Stimulated activated CD4-positive, alpha-beta T cell treated with anti-CD3 and anti-CD28 coated beads, TNF-alpha, amount 100 ng/mL, for 4 hours (primary cell): ENCODE measurements around the gene NLGN3.

Experiments used
- DNase-seq, 3 experiments: peaks; one replicate each; pipeline ENCODE4 v3.0.0-alpha.2; 2020; ENCODE audit warnings: low read depth in 3 of 3

NLGN3 gene

DNA sequence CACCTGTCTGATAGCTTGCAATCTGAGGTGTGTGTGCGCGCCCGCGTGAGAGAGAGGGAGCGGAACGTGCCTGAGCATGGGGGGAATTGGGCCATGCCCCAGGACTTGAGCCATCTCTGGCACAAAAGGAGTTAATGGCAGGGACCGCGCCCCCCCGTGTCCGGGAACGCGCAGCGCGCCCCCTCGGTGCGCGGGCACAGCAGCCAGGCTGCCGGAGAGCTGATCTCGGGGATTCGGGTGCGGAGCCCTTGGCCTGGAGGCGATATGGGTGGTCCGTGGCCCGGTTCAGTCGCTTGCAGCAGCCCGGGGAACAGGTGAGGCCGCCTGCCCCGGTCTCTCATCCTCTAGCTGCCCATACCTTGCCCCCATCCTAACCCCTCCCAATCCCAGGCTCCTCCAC, at the start of gene NLGN3:
Gene NLGN3 (plus strand): TSS at position 191 of the 400 bp plus-strand sequence. CDS start 2,909 bp downstream, outside the sequence.
- no peak for DNase-seq

GRCh38 chrX:71095033-71095432, 49.6 kb upstream of the NLGN3 start:
- no peak for DNase-seq

DNA sequence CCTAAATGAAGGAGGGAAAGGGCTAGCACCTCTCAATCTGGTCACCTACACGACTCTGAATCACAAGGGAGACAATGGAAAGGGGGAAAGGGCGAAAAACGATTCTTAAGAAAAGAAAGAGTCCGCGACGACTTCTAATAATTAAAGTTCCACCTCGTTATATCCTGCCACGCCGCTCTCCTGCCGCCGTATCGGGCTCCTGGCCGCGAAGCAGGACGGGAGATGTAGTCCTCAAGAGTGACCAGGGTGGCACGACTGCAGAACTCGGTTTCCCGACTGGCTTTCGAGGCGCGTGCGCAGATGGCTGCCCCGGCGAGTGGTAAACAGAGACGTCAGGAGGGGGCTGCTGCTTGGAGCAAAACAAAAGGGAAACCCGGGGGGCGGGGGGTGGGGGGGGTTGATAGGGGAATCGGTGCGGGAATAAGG, 49.1 kb upstream of the NLGN3 start, which contains the start of gene FOXO4:
Gene FOXO4 (plus strand): TSS at position 297 of the 426 bp plus-strand sequence. CDS start 678 bp downstream, outside the sequence.
- DNase-seq: peak; percentile 62 to 78 (median 77)

DNA sequence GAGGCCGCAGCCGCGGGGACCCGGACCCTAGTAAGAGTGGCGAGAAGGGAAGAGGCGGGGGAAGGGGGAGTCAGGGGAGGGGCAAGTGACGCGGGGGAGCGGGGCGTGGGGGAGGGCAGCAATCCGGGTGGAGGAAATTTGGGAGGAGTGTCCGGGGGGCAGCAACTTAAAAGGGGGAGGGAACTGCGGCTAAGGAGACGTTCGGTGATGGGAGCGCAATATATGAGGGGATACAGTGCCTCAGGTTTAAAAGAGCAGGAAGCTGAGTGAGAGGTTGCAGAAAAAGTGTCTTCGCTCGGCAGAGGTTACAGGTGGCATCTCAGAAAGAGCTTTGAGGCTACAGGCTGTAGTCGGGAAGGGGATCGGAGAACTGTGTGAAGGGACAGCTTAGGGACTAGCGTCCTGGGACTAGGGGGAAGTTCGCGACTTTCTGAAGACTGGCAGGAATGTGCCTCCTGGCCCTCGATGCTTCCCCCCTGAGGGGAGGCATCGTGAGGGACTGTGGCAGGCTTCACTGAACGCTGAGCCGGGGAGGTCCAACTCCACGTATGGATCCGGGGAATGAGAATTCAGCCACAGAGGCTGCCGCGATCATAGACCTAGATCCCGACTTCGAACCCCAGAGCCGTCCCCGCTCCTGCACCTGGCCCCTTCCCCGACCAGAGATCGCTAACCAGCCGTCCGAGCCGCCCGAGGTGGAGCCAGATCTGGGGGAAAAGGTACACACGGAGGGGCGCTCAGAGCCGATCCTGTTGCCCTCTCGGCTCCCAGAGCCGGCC, 48.5 kb upstream of the NLGN3 start:
- DNase-seq: peak in 1 of 3 experiments; percentile 28

DNA sequence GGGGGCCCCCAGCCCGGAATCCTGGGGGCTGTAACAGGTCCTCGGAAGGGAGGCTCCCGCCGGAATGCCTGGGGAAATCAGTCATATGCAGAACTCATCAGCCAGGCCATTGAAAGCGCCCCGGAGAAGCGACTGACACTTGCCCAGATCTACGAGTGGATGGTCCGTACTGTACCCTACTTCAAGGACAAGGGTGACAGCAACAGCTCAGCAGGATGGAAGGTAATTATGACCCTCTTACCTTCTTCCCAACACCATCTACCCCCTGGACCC, 47.9 kb upstream of the NLGN3 start:
- DNase-seq: no peak

DNA sequence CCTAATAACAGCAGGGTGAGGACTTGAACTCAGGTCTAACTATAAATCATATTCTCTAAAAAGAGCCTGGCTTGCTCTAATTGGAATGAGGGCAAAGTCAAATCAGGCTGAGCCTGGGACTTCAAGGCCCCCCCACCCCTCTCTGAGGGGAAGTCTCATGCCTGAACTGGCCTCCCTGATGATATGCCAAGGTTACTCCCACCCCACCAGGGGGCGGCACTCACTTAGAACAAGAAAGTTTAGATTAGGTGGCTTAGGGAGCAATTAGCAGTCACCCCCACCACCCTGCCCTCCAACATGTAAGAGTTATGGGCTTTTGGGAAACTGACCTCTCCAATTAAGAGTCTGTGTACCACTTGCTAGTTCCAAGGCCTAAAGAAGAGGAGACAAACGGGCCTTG, 46.3 kb upstream of the NLGN3 start:
- peak; percentile 48 to 64 (median 54) for DNase-seq

DNA sequence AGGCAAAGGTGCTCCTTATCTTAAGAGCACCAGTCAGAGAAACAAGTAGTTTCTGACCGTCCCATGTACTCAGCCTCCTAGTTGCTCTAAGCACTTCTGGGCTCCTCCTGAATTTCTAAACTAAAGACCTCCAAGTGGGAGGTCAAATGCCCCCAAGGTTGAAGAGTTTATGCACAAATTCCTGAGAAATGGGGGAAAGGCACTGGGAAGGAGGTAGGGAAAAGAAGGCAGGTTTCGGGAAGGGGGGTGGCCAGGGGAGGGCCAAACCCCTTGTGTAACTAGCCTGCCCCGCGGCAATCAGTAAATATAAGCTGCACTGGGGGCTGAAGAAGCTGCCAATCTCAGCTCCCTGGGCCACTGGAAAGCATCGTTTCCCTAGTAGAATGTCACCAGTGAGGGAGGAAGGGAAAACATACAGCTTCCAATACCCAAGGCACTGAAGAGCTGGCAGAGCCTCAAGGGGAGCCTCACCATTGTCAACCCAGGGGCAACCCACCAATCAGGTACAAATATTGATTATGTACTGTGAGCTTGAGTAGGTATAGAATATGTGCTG, 45.6 kb upstream of the NLGN3 start:
- no peak for DNase-seq

DNA sequence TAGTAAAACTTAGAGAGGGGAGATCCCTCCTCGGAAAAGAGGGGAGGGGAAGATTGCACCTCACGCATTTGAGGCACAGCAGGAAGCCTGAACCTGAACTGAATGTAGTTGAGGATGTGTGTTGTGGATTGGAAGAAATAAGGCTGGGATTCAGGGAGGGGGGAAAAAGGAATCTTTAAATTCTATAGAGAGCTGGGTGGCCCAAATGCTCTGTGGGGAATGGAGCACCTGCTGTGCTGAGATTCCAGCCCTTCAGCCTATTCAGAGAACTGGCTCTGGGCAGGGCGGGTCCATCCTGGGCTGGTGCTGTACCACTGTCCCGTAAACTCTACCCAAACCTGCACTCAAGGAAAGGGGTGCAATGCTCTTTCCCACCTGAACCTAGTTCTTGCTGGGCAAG, 44.9 kb upstream of the NLGN3 start:
- no peak for DNase-seq

DNA sequence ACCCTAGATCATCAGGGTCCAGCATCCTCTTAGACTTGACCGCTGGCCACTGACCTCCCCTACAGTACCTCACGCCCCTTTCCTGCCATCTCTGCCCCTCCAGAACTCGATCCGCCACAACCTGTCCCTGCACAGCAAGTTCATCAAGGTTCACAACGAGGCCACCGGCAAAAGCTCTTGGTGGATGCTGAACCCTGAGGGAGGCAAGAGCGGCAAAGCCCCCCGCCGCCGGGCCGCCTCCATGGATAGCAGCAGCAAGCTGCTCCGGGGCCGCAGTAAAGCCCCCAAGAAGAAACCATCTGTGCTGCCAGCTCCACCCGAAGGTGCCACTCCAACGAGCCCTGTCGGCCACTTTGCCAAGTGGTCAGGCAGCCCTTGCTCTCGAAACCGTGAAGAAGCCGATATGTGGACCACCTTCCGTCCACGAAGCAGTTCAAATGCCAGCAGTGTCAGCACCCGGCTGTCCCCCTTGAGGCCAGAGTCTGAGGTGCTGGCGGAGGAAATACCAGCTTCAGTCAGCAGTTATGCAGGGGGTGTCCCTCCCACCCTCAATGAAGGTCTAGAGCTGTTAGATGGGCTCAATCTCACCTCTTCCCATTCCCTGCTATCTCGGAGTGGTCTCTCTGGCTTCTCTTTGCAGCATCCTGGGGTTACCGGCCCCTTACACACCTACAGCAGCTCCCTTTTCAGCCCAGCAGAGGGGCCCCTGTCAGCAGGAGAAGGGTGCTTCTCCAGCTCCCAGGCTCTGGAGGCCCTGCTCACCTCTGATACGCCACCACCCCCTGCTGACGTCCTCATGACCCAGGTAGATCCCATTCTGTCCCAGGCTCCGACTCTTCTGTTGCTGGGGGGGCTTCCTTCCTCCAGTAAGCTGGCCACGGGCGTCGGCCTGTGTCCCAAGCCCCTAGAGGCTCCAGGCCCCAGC, 43.8 kb upstream of the NLGN3 start:
- DNase-seq: no peak

DNA sequence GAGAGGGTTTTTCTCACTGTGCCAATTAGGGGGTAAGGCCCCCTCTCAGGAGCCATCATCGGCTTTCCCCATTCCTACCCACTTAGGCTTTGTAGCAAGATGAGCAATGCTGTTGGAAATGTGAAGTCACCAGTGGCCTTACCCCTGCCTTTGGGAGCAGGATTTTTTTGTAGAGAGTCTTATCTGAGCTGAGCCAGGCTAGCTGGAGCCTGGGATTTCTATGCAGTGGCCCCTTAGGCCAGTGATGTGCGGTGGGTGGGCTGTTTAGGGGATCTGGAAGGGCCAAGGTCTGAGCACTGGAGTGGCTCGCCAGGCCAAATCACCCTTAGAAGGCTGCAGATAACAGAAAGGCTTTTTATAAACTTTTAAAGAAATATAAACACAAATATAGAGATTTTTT, 42.3 kb upstream of the NLGN3 start:
- no peak for DNase-seq

DNA sequence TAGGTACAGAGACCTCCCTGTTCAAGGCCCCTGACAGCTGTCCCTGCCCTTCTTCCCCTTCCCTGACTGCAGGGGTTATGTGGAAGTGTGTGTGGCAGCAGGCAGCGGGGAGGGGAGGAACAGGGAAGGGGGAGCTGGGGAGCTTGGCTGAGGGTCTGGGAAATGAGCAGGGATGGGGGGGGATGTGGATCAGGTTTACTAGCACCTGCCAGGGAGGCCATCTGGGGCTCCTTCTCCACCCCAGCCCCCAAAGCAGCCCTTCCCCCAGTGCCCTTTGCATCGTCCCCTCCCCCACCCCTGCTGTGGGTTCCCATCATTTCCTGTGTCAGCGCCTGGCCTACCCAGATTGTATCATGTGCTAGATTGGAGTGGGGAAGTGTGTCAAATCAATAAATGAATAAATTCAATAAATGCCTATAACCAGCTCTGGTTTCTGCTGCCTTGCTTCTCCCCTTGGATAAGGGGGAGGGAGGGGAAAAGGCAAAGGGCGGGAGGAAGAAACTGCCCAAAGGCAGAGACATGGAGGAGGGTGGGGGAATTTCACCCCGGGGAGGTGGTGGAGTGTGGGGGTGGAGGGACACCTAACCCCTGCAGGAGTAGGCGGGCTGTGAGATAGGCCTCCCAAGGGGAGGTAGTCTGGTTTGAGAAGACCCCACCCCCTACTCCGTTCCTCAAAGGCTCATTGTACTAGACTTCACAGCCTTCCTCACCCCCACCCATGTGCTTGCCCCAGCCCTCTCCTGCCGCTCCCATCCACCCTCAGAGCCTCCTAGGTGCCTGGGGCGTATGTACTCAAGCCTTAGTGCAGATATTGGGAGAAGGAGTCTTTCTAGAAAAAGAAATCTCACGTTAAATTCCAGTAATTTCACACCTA, 41.3 kb upstream of the NLGN3 start:
- DNase-seq: peak in 1 of 3 experiments; percentile 39

DNA sequence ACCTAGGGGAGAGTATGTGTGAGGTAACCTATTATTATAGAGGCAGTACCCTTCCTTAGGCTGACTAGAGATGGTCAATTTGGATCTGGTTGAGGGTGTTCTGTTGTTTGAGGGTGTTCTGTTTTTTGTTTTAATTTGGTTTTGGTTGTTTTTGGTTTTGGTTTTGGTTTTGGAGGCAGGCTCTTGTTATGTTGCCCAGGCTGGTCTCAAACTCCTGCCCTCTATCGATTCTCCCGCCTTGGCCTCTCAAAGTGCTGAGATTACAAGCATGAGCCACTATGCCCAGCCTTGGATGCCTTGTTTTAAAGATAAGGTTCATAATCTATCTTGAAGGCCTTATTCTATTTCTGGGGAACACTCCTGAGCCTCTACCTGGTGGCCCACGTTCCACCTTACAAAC, 39.0 kb upstream of the NLGN3 start:
- no peak for DNase-seq

GRCh38 chrX:71106427-71106826, 38.2 kb upstream of the NLGN3 start, which contains the start of gene CXorf65:
CXorf65 (minus strand) TSS chrX:71106740; CDS start chrX:71106556, 184 bp downstream.
- DNase-seq: no peak

DNA sequence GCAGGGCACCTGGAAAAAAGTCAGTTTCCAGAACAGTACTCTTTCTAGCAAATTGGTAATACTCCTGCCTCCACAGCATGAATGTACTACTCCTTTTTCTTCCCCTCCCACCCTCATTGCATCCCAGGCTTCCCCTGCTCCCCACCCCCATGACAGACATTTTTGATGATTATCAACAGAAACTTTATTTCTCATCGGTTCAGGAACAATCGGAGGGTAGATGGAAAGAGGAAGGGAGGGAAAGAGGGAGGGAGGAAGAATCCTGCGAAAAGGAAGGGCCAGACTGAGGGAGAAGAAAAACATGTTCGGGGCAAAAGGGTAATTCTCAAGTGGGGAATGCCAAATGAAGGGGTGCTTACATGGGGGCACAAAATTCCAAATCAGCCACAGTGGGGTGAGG, 37.4 kb upstream of the NLGN3 start:
- no peak for DNase-seq

DNA sequence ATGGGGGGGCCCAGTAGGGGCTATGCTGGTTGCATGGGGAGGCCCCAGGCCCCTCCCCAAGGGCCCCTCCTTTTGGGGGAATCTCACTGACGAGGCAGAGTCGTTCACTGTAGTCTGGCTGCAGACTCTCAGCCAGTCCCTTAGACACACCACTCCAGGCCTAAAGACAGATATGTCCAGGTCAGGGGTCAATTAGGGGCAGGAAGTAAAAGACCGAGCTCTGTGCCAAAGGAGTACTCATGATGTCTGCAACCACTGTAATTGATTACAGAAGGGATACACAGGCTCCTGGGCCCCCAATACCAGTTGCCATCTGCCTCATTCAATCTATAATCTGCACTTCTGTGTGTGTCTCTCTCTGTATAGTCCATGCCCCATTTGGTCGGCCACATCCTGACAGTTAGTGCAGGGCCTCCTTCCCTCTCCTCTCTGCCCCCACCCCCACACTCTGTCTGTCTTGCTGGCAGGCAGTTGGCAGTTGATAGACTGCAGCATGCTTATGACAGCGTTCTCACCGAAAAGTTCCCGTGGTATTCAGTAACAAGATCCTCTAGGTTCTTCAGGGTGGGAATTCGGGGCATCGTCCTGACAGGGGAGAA, 36.8 kb upstream of the NLGN3 start:
- DNase-seq: no peak

- DNase-seq: no peak
Observed at GRCh38 chrX:71109051-71109450, 35.6 kb upstream of the NLGN3 start.

- DNase-seq: peak in 2 of 3 experiments; percentile 54 to 65
Observed at GRCh38 chrX:71111141-71111843, 33.3 kb upstream of the NLGN3 start, which contains the start of gene IL2RG. IL2RG (minus strand) TSS chrX:71111577; CDS start chrX:71111539, 38 bp downstream.

DNA sequence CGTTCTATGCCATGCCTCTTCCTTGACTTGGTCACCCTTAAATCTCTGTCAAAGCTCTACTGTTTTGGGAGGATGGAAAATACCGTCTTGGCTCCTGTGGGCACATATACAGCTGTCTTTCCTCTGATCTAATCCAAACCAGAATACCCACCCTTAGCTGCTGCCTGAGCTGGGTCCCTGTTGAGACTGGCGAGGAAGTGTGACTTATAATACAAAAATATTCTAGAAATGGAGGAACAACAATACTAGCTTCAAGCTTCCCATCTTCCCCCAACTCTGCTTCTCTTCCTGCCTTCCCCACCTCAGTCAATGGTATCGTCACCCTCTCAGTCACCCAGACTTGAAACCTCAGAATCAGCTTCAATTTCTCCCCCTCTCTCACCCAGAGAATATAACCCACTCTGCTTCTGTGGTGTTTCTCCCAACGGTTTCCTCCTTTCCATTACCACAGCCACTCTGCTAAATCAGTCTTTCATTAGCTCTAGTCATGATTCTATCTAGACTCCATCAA, 32.7 kb upstream of the NLGN3 start:
- no peak for DNase-seq

DNA sequence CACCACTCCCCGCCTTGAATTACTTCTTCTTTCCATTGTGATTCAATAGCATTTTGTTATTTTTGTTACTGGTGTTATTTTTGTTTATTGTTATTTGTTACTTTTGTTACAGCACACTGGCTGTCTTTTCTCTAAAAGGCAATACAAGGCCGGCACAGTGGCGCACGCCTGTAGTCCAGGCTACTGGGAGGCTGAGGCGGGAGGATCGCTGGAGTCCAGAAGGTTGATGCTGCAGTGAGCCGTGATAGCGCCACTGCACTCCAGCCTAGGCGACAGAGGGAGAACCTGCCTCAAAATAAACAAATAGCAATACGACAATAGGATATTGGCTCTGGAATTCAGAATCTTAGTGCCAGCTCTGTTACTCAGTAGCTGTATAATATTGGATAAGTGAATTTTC, 27.3 kb upstream of the NLGN3 start:
- no peak for DNase-seq
